ENCODE measurements around the gene SCD5.

DNA sequence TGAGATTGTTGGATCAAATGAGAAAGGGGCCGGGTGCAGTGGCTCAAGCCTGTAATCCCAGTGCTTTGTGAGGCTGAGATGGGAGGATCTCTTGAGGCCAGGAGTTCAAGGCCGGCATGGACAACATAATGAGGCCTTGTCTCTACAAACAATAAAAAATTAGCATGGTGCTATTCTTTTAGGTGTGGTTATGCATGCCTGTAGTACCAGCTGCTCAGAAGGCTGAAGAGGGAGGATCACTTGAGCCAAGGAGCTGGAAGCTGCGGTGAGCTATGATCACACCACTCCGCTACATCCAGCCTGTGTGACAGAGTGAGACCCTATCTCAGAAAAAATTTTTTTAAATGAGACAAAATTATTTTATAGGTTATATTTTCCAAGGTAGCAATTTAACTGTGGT is 187.1 kb downstream of the SCD5 start:
- TF ChIP-seq, protein P1, sequence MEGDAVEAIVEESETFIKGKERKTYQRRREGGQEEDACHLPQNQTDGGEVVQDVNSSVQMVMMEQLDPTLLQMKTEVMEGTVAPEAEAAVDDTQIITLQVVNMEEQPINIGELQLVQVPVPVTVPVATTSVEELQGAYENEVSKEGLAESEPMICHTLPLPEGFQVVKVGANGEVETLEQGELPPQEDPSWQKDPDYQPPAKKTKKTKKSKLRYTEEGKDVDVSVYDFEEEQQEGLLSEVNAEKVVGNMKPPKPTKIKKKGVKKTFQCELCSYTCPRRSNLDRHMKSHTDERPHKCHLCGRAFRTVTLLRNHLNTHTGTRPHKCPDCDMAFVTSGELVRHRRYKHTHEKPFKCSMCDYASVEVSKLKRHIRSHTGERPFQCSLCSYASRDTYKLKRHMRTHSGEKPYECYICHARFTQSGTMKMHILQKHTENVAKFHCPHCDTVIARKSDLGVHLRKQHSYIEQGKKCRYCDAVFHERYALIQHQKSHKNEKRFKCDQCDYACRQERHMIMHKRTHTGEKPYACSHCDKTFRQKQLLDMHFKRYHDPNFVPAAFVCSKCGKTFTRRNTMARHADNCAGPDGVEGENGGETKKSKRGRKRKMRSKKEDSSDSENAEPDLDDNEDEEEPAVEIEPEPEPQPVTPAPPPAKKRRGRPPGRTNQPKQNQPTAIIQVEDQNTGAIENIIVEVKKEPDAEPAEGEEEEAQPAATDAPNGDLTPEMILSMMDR (IDR thresholded peaks at IDR 0.05): no peak
- TF ChIP-seq POLR2A (IDR thresholded peaks at IDR 0.05; ENCODE audit: low read depth) (no peak), EP300 (IDR thresholded peaks at IDR 0.05) (no peak), POLR2AphosphoS5 (IDR thresholded peaks at IDR 0.05) (no peak)

Measured in esophagus muscularis mucosa (tissue), 4 donors.